SK-N-MC (cell line): ENCODE data around the gene ZNF207.
"Not testable (repeated sequence)": the region's sequence is repeated elsewhere in the genome, so short reads cannot be mapped to it uniquely, and the experiment has no call there.

Experiments used
- EZH2 ChIP-seq: fragments of 200-600 bp; sonication (generic); IDR thresholded peaks from one replicate; pipeline ENCODE4 v1.6.1; 2017; ENCODE audit warnings: antibody characterized with exemption
- FOXP2 ChIP-seq: optimal IDR thresholded peaks from 2 replicates; pipeline ENCODE3; 2011; ENCODE audit warnings: mild to moderate bottlenecking, moderate library complexity; ENCODE audit not compliant: insufficient read depth; ENCODE audit errors: extremely low read length, control extremely low read depth
- POLR2AphosphoS5 ChIP-seq: IDR thresholded peaks from 2 replicates; pipeline ENCODE4 v1.6.1; 2012; ENCODE audit warnings: mild to moderate bottlenecking, low read depth, low read length, borderline replicate concordance

GRCh38 chr17:32388128-32388527 is 38.2 kb downstream of the ZNF207 start:
- TF ChIP-seq POLR2AphosphoS5, FOXP2, EZH2: not testable (repeated sequence)
